Central memory CD4-positive, alpha-beta T cell (primary cell): ENCODE measurements around the gene ERRFI1.
"Not testable (repeated sequence)": the region's sequence is repeated elsewhere in the genome, so short reads cannot be mapped to it uniquely, and the experiment has no call there.

ENCODE experiments used
- DNase-seq: peaks from one replicate; pipeline ENCODE4 v3.0.0; 2022
- total RNA-seq, 3 experiments: gene quantifications; one replicate each; lab custom pipeline; 2026; lab: John Stamatoyannopoulos, UW

Gene ERRFI1, protein sequence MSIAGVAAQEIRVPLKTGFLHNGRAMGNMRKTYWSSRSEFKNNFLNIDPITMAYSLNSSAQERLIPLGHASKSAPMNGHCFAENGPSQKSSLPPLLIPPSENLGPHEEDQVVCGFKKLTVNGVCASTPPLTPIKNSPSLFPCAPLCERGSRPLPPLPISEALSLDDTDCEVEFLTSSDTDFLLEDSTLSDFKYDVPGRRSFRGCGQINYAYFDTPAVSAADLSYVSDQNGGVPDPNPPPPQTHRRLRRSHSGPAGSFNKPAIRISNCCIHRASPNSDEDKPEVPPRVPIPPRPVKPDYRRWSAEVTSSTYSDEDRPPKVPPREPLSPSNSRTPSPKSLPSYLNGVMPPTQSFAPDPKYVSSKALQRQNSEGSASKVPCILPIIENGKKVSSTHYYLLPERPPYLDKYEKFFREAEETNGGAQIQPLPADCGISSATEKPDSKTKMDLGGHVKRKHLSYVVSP
- 1.4 to 9.0 (median 3.9) reads per million in 3 experiments for total RNA-seq

DNA sequence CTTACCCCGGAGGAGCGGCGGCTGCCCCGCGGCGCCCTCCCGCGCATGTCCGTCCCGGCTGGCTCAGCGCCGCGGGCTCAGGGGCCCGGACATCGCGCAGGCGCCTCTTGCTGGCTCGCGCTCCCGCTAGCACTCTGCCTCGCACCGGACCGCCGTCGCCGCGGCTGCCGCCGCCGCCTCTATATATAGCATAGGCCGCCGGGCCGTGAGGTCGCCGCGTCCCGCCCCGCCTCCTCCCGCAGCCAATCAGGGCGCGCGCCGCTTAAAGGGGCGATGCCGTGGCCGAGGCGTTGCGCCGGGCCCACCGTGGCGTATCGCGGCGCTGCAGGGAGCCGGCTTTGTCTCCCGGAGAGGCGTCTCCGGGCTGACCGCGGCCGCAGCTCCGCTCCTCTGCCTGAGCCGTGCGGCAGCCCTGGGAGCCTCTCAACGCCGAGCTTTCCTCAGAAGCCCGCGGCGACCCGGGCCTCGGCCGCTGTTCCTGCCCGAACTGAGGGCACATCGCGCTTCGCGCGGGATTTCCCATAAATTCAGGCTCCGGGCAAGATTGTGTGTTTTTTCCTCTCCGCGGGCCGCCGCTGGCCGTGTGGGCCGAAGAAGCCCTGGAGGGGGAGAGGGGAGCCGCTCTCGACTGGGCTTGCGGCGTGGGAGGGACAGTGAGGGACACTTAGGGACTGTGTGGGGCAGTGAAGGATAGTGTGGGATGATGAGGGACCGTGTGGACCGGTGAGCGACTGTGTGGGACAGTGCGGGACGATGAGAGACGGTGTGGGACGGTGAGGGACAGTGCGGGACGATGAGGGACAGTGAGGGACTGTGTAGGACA is at the start of gene ERRFI1:
Gene ERRFI1, minus strand, starts transcription at position 157 of the 823 bp plus-strand sequence. CDS start 10,690 bp downstream, outside the sequence.
- peak; percentile 78 for DNase-seq

DNA sequence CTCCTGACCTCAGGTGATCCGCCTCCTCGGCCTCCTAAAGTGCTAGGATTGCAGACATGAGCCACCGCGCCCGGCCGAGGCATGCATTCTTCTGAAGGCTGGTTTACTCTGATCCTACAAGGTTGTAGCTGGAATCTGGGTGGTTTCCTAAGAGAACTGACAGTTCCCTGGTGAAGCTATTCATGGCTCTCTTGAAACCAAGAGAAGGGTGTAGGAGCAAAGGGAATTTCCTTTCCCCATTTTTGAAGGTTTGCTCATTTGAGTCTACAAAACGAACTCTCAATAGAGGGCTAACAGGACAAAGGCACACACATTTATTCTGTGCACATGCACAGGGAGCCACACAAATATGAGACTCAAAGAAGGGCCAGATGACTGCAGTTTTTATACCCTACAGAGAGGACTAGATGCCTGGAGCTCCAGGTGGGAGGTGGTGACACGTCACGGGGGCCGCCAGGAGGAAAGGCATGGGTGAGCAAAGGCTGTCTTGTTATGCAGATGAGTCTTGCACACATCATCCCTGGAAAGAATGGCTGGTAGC is 49.5 kb upstream of the ERRFI1 start:
- no peak for DNase-seq

DNA sequence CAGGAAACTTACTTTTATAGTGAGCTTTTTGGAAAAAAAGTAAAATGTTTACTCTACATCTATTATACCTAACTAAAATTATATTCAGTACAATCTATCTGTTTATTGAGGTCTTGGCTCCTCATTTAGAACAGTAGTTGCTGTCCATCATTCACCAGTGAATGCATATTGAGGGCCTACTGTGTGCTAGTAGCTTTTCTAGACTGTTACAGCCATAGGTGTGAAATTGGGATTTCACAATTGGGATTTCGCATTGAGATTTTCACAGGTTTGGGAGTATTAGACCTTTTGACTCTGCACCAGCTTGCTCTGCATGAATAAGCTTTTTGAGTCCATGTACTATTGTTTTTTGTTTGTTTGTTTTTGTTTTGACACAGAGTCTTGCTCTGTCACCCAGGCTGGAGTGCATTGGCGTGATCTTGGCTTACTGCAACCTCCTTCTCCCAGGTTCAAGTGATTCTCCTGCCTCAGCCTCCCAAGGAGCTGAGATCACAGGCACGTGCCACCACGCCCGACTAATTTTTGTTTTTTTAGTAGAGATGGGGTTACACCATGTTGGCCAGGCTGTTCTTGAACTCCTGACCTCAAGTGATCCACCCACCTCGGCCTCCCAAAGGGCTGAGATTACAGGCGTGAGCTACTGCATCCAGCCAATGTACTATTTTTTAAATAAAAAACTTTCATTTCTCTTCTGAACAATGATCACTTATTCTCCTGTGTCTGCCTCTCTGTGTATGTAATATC is 47.2 kb upstream of the ERRFI1 start:
- DNase-seq = no peak

DNA sequence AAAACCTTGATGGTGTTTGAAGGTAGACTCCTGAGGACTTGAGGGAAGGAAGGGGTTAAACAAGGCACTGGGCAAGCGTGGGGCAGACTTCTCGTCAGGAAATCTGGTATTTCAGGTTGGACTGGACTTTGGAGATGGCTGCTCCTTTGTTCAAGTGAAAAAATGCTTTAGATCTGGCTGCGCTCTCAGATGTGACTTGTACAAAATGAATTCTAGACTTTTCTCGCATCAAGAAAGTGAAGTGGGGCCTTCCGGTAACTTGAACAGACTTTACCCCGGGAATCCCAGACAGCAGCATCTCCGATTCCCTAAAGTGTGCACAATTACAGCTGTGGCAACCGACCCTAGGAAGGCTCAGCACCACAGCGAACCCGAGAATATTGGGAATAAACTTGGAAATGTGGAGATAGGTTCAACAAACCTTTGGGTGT is 44.3 kb upstream of the ERRFI1 start:
- no peak for DNase-seq

DNA sequence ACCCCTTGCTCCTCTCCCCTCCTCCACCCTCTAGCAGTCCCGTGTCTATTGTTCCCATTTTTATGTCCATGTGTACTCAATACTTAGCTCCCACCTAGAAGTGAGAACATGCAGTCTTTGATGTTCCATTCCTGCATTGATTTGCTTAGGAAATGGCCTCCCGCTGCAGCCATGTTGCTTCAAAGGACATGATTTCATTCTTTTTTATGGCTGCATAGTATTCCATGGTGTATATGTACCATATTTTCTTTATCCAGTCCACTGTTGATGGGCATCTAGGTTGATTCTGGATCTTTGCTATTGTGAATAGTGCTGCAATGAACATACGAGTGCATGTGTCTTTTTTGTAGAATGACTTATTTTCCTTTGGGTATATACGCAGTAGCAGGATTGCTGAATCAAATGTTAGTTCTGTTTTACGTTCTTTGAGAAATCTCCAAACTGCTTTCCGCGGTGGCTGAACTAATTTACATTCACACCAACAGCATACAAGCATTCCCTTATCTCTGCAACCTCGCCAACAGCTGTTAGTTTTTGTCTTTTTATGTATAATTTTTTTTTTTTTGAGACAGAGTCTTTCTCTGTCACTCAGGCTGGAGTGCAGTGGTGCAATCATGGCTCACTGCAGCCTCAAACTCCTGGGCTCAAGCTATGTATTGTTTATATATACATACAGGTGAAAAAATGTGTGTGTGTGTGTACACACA is 43.7 kb upstream of the ERRFI1 start:
- DNase-seq = not testable (repeated sequence)

DNA sequence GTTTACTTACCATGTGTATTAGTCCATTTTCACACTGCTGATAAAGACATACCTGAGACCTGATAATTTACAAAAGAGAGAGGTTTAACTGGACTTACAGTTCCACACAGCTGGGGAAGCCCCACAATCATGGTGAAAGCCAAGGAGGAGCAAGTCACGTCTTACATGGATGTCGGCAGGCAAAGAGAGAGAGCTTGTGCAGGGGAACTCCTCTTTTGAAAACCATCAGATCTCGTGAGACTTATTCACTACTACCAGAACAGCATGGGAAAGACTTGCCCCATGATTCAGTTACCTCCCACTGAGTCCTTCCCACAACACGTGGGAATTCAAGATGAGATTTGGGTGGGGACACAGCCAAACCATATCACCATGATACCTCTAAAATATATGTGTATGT is 39.3 kb upstream of the ERRFI1 start:
- no peak for DNase-seq

DNA sequence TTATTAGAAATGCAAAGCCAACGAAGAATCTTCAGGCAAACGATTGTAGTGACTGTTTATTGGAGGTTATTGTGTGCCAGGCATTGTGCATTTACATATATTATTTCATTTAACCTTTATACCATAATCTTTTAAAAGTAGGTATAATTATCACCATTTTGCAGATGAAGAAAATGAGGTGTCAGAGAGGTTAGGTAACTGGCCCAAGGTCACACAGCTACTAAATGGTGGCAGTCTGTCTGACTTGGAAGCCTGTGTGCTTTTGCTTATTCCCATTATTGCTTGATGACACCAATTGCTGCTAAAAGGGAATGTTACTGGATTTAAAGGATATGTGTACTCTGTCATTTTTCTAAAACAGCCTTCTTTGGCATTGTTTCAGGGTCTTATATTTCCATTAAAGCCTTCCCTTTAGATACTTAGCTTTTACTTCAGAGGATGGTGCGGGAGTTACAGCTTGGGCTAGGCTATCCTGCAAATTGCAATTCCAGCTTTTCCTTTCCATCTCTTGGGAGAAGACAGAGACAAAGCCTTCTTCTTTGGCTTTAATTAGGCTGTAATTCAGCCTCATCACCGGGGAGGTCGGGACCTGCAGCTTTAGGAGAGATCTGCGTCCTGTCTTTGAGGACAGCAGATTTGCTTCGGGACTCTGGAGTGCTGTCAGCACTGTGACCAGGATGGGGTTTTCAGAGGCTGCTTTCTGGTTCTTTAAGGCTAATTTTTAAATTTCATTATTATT is 37.4 kb upstream of the ERRFI1 start:
- no peak for DNase-seq

DNA sequence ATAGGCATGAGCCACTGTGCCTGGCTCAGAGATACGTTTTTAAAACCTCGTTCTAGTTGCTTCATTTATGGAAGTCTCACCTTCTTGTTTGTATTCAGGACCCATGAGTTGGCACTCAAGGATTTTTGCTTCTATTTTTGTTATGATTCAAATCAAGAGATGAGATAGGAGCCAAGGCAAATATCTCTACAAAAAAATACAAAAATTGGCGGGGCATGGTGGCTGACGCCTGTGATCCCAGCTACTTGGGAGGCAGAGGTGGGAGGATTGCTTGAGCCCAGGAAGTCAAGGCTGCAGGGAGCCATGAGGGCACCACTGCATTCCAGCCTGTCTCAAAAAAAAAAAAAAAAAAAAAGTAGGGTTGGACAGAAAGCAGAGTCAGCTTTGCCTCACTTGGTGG is 36.8 kb upstream of the ERRFI1 start:
- no peak for DNase-seq

DNA sequence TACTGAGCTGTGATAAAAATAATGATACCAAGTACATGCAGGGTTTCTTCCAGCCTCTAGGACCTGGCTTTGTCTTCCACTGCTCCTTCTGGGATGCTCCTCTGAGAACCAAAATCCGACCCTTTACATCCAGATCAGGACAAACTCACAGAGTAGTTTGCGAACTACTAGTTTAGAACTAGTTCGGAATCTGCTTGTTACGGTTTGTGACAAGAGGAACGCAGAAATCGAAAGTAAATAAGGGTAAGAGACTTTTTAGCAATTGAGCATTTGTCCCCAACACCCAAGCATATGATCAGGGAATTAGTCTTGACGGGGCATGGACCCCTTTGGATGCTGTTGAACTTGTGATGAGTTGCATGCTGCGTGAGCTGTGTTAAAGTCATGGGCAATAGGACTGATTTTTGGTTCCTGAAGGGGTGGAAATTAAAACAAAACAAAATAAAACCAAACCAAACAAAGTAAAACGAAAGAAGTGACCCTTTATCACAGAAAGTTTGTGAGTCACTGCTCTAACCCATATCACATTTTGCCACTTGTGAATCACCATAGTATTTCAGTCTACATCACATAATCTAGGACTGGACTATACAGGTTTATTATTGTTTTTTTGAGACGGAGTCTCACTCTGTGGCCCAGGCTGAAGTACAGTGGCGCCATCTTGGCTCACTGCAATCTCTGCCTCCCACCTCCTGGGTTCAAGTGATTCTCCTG is 35.7 kb upstream of the ERRFI1 start:
- DNase-seq = no peak

DNA sequence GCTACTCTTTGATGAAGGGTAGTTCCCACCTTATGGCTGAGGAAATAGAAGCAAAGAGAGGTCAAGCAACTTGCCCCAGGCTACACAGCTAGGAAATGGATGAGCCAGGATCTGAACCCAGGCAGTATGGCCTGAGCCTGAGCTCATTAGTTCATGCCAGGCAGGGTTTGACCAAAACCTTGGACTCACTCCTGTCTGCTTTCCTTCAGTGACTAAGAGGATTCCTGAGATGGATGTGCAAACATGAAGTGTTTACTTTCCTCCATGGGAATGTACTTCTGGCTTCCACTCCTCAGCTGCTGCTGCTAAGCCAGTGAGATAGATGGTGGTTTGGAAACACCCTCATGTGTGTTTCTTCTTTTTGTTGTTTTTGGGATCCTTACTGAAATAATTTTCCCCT is 35.1 kb upstream of the ERRFI1 start:
- DNase-seq = no peak

DNA sequence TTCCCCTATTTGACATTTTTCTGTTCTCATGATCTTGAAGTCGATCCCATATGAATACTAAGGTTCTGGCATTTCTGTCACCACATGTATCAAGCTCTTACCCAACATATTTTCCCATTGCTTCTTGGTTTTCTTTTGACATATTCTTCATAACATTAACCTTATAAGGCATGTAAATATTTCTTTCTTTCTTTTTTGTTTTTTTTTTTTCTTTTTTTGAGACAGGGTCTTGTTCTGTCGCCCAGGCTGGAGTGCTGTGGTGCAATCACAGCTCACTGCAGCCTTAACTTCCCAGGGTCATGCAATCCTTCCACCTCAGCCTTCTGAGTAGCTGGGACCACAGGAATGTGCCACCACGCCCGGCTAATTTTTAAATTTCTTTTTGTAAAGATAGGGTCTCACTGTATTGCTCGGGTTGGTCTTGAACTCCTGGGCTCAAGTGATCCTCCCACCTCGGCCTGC is 33.1 kb upstream of the ERRFI1 start:
- DNase-seq = no peak

DNA sequence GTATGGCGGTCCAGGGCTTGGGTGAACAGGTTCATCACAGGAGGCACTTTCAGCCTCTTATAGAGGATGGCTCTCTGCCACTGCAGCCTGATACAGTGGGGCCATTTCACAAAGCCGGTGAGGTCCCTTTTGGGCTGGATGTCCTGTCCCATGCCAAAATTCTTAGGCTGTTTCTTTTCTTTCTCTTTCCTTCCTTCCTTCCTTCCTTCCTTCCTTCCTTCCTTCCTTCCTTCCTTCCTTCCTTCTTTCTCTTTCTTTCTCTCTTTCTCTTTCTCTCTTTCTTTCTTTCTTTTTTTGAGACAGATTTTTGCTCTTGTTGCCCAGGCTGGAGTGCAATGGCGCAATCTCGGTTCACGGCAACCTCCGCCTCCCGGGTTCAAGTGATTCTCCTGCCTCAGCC is 31.7 kb upstream of the ERRFI1 start:
- not testable (repeated sequence) for DNase-seq

DNA sequence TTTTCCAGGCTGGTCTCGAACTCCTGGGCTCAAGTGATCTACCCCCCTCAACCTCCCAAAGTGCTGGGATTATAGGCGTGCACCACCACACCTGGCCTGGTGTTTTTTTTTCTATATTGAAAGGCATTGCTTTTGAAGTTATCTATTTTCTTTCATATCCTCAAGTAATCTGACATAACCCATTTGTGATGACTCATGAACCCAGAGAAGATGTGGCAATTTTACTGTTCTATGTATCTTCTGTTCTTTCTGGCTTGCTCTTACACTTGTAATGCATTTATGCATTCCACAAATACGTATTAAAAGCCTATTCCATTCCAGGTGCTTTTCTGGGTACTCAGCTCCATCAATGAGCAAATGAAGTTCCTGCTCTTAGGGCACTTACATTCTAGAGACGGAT is 29.9 kb upstream of the ERRFI1 start:
- no peak for DNase-seq

DNA sequence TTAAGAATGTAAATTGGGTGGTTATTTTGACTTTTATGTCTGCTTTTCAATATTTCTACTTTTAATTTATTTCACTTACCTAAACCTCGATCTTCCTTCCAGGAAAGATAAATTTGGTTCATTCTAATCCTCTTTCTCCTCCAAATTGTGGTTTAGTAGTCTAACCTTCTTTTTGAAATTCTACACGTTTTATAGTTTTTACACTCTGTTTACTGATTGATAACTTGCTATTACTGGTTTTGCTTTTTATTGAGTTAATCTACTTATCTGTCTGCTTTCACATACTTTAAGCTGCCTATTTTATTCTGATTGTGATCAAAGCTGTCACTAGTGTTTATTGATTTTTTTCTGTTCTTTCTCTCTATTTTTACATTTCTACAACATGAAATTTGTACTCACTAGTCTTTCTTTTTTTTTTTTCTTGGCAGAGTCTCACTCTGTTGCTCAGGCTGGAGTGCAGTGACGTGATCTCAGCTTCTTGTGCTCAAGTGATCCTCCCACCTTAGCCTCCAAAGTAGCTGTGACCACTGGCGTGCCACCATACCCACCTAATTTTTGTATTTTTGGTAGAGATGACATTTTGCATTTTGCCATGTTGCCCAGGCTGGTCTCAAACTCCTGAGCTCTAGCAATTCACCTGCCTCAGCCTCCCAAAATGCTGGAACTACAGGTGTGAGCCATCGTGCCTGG is 27.9 kb upstream of the ERRFI1 start:
- no peak for DNase-seq

DNA sequence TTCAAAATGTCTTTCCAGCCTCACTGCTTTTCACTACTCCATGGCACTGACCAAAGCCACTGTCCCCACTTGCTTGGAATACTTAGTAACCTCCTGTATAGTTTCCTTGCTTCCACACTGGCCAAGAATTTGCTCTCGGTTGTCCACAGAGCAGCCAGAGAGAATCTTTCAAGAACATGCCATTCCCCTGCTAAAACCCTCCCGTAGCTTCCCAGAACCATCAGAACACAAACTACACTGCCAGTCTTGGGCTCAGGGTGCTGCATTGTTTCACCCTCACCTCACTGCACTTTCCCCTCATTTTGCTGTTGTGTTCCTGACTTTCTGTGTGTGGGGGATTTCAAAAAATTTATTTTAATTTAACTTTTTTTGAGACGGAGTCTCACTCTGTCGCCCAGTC is 25.5 kb upstream of the ERRFI1 start:
- no peak for DNase-seq

DNA sequence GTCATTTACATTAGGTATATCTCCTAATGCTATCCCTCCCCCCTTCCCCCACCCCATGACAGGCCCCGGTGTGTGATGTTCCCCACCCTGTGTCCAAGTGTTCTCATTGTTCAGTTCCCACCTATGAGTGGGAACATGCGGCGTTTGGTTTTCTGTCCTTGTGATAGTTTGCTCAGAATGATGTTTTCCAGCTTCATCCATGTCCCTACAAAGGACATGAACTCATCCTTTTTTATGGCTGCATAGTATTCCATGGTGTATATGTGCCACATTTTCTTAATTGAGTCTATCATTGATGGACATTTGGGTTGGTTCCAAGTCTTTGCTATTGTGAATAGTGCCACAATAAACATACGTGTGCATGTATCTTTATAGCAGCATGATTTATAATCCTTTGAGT is 23.1 kb upstream of the ERRFI1 start:
- DNase-seq = not testable (repeated sequence)

DNA sequence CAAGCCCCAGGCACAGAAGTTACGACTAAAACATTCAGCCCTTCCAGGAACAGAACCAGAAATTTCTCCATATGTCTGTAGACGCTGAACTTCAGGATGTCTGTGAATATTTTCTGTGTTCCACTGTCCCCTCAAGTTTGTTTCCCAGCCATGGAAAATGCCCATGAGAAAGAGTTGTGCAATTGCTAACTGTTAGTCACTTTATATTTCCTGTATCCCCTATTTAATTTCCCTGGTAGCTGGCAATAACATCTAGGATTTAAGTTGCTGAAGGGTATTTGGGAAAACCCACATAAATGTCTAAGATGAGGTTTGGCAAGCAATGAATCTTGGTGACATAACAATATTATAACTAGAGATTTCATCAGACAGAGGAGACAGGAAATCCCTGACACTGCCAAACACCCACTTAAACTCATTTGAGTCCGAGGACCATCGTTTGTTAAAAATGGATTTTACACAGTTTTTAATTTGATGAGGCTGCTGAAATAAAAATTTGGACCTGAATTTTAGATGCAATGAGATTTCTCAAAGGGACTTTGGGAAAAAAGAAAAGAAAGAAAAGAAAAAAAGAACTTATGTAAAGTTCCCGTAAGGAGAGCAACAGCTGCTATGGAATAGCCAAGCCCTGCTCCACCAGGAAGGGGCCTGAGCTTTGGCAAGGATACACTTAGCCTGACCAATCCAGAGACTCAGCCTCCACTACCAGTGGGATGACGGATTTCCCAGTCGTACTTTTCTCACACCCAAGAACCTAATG is 21.8 kb upstream of the ERRFI1 start:
- DNase-seq = no peak

DNA sequence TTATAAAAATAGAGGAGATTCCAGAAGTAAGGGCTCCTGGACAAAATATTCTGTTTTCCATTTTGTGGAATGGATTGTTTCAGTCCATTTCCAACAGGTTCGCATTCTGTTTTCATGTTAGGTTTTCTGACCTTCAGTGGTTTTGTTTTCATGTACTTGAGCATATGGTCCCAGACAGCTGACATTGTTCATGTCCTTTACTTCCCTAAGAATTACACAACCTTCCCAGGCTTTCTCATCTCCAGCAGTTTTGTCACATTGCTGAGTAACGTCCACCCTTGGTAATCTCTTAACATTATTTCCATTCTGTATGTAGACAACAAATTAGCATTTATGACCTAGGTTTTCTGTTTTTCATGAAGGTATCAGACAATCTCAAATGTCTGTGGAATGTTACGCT is 21.0 kb upstream of the ERRFI1 start:
- DNase-seq = no peak

DNA sequence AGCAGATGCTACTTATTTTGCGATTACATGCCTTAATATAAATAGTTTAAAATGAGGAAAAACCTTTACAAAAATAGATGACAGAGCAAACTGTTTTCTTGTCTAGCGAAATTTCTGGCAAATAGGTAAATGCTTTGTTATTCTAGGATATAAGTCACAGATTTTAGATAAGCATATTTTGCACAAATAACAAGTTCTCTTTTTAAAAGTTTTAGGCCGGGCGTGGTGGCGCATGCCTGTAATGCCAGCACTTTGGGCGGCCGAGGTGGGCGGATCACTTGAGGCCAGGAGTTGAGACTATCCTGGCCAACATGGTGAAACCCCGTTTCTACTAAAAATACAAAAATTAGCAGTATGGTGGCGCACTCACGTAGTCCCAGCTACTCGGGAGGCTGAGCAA is 20.3 kb upstream of the ERRFI1 start:
- no peak for DNase-seq
